Heart right ventricle (tissue), 16 donors: ENCODE measurements around the gene CFAP210. TPM values are rescaled to one million over a fixed set of nuclear protein-coding genes. Genes with fewer than 3 reads are reported as not detected.
"Not testable (repeated sequence)": the region's sequence is repeated elsewhere in the genome, so short reads cannot be mapped to it uniquely, and the experiment has no call there.

ENCODE experiments used
- ATAC-seq, 8 donors: fragments of 200-7000 bp; cut with Tn5 transposase; one replicate each; pipeline ENCODE4 v1.9.1; 2020; ENCODE audit warnings: mild to moderate bottlenecking in 8 of 8, moderate library complexity in 8 of 8, moderate number of reproducible peaks in 1 of 8
- DNase-seq, 2 donors: peaks; one replicate each; pipeline ENCODE4 v3.0.0-alpha.2; 2020
- H3K27ac ChIP-seq, 10 donors: fragments of 200-600 bp; sonication (generic) in 2 of 10; one replicate each; pipeline versions ENCODE4 v1.5.0 to v1.8.0; 2020 to 2022; ENCODE audit warnings: mild to moderate bottlenecking in 3 of 10
- H3K27me3 ChIP-seq, 7 donors: fragments of 200-600 bp; one replicate each; pipeline ENCODE4 v1.8.0; 2021 to 2022; ENCODE audit warnings: mild to moderate bottlenecking in 2 of 7
- H3K36me3 ChIP-seq, 9 donors: fragments of 200-600 bp; sonication (generic) in 1 of 9; one replicate each; pipeline versions ENCODE4 v1.5.0 to v1.8.0; 2020 to 2022; ENCODE audit warnings: mild to moderate bottlenecking in 2 of 9
- H3K4me1 ChIP-seq, 9 donors: fragments of 200-600 bp; sonication (generic) in 1 of 9; one replicate each; pipeline versions ENCODE4 v1.5.0 to v1.8.0; 2020 to 2022; ENCODE audit warnings: mild to moderate bottlenecking in 4 of 9
- H3K4me3 ChIP-seq, 10 donors: fragments of 200-600 bp; sonication (generic) in 2 of 10; one replicate each; pipeline versions ENCODE4 v1.5.0 to v1.8.0; 2020 to 2022; ENCODE audit warnings: mild to moderate bottlenecking in 7 of 10, moderate library complexity in 2 of 10
- H3K9me3 ChIP-seq, 11 donors: fragments of 200-600 bp in 10 of 11; sonication (generic) in 2 of 11; one replicate each; pipeline versions ENCODE4 v1.5.0 to v1.8.0; 2013 to 2022; ENCODE audit warnings: mild to moderate bottlenecking in 2 of 11, control low read depth in 1 of 11, moderate library complexity in 1 of 11
- WGBS, 2 donors: extraction: QIAGEN DNeasy Blood & Tissue Kit; methylation state at CpG; one replicate each; pipeline ENCODE4 v1.1.7; 2013; ENCODE audit warnings: inconsistent platforms in 1 of 2; 5-methylcytosine and 5-hydroxymethylcytosine counted together
- intact Hi-C, 10 donors: fragments of 100-400 bp; cut with DNase I; formaldehyde crosslinking; loops; one replicate each; pipeline versions ENCODE4 v1.11.1 to v1.14.2; 2022
- polyA plus RNA-seq, 2 donors: library from polyadenylated mRNA; stranded (reverse); fragments of 200-250 nt; gene quantifications; one replicate each; pipeline ENCODE4 v1.2.3, GENCODE V29; 2013
- total RNA-seq, 10 donors: library from RNA; stranded (reverse); fragmentation: NEBNext Ultra II Directional in 3 of 10; extraction: Animal tissue kit (Norgen Biotek cat#: 25700) in 3 of 10; gene quantifications; one replicate each; pipeline versions ENCODE4 v1.2.1 to v1.2.4, GENCODE V29; 2021 to 2023
- TF ChIP-seq, protein P1 (sequence below), 9 donors: fragments of 200-600 bp; sonication (generic) in 2 of 9; IDR thresholded peaks; one replicate each; pipeline versions ENCODE4 v1.5.0 to v1.8.0; 2021 to 2022; ENCODE audit warnings: antibody characterized with exemption in 9 of 9, mild to moderate bottlenecking in 5 of 9, moderate library complexity in 1 of 9
- donor health status: Arrhythmogenic right ventricular cardiomyopathy.
- donor health status: ischemic (EF 13 %, LVEDD 7.1; RV severe dilation, severe dysfunction).
- donor health status: healthy with polysubstance abuse.
- donor health status: DM: no; HTN: yes; CAD: no.
- donor health status: DM: no; HTN: no; CAD: no.
- donor health status: ischemic (EF 25% LVEDD 6.9; RV normal size, moderate dysfunction).
- donor health status: ischemic (EF 25% LVEDD 5.7; RV mildly dilated, moderate dysfunction).
- donor health status: healthy.
- donor health status: DM: yes; HTN: yes; CAD: no.
- donor health status: Ischemic cardiomyopathy.
- donor health status: ischemic (EF 35%, LVEDD 5.7; RV mildly dilated, moderate dysfunction).
- donor health status: nonischemic (EF 11% LVEDD 7.7; RV severe dilation, severe dysfunction).
- donor health status: DM: yes; HTN: yes; CAD: no.
- donor health status: PGD.
- donor health status: ischemic (EF 29% LVEDD 5.4; RV normal size, mild dysfunction).
- donor health status: nonischemic (EF 23%, LVEDD 6.1; RV moderate dilation, normal function).

The CFAP210 gene
- total and polyA plus RNA-seq, 12 donors: 0.14 to 0.29 TPM; not detected in 10

DNA sequence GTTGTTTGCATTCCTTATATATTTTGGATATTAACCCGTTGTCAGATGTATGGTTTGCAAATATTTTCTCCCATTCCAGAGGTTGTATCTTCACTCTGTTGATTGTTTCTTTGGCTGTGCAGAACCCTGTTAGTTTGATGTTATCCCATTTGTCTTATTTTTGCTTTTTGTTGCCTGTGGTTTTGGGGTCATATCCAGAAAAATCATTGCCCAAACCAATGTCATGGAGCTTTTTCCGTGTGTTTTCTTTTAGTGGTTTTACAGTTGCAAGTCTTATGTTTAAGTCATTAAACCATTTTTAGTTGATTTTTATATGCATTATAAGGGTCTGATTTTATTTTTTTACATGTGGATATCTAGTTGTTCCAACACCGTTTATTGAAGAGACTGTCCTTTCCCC lies 74.3 kb downstream of the CFAP210 start:
- H3K27ac ChIP-seq: no peak overlapping the region
- H3K4me1 ChIP-seq: no peaks in the 10 kb centered on the region
- TF ChIP-seq, protein P1, sequence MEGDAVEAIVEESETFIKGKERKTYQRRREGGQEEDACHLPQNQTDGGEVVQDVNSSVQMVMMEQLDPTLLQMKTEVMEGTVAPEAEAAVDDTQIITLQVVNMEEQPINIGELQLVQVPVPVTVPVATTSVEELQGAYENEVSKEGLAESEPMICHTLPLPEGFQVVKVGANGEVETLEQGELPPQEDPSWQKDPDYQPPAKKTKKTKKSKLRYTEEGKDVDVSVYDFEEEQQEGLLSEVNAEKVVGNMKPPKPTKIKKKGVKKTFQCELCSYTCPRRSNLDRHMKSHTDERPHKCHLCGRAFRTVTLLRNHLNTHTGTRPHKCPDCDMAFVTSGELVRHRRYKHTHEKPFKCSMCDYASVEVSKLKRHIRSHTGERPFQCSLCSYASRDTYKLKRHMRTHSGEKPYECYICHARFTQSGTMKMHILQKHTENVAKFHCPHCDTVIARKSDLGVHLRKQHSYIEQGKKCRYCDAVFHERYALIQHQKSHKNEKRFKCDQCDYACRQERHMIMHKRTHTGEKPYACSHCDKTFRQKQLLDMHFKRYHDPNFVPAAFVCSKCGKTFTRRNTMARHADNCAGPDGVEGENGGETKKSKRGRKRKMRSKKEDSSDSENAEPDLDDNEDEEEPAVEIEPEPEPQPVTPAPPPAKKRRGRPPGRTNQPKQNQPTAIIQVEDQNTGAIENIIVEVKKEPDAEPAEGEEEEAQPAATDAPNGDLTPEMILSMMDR (IDR thresholded peaks at IDR 0.05): no peak
- peaks cover 0 to 98% (median 21%) of the 10 kb centered on the region in 9 donors for H3K36me3 ChIP-seq
- no peak for ATAC-seq
- intact Hi-C loops: no loop called here
- WGBS, 2 donors: 56 to 58% methylated on average over 3 of the region's 3 CpGs
- H3K27me3 ChIP-seq: no peaks in the 10 kb centered on the region
- H3K4me3 ChIP-seq: no peak overlapping the region
- H3K9me3 ChIP-seq: peaks cover 0 to 22% (median 0%) of the 10 kb centered on the region in 11 donors
- DNase-seq: no peak

DNA sequence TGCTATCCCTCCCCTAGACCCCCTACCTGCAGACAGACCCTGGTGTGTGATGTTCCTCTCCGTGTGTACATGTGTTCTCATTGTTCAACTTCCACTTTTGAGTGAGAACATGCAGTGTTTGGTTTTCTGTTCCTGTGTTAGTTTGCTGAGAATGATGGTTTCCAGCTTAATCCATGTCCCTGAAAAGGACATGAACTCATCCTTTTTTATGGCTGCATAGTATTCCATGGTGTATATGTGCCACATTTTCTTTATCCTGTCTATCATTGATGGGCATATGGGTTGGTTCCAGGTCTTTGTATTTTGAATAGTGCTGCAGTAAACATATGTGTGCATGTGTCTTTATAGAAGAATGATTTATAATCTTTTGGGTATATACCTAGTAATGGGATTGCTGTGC lies 78.2 kb downstream of the CFAP210 start:
- DNase-seq, H3K27me3 ChIP-seq, ATAC-seq, H3K4me3 ChIP-seq, H3K27ac ChIP-seq, H3K4me1 ChIP-seq, intact Hi-C loops: not testable (repeated sequence)
- Histone ChIP-seq H3K9me3 (peaks cover 0 to 22% (median 0%) of the 10 kb centered on the region in 11 donors), H3K36me3 (peaks cover 0 to 100% (median 43%) of the 10 kb centered on the region in 9 donors)
- WGBS, 2 donors: 98 to 100% methylated on average over 1 of the region's 1 CpG

DNA sequence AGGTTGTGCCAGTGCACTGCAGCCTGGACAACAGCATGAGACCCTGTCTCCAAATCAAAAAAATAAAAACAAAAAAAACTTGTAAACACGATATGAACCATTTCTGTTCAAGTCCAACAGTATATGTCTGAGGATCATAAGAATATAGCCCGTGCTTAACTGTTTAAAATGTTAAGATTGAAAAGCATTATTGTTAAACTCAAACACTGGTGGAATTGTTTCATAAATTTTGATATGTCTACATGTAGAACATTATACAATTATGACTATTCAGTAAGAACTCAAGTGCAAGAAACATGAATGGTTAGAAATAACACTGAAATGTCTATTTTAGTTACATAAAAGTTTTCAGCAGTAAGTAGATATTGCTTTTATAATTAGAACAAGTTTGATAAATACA lies 80.3 kb downstream of the CFAP210 start:
- DNase-seq (no peak), ATAC-seq (no peak)
- no peaks in the 10 kb centered on the region for H3K27me3 ChIP-seq
- WGBS, 2 donors: 86 to 92% methylated on average over 2 of the region's 2 CpGs
- H3K4me1 ChIP-seq: no peaks in the 10 kb centered on the region
- TF ChIP-seq, protein P1 (IDR thresholded peaks at IDR 0.05): no peak
- intact Hi-C loops: no loop called here
- no peak overlapping the region for H3K27ac ChIP-seq
- peaks cover 0 to 21% (median 0%) of the 10 kb centered on the region in 11 donors for H3K9me3 ChIP-seq
- H3K4me3 ChIP-seq: no peak overlapping the region
- peaks cover 0 to 100% (median 63%) of the 10 kb centered on the region in 9 donors for H3K36me3 ChIP-seq

DNA sequence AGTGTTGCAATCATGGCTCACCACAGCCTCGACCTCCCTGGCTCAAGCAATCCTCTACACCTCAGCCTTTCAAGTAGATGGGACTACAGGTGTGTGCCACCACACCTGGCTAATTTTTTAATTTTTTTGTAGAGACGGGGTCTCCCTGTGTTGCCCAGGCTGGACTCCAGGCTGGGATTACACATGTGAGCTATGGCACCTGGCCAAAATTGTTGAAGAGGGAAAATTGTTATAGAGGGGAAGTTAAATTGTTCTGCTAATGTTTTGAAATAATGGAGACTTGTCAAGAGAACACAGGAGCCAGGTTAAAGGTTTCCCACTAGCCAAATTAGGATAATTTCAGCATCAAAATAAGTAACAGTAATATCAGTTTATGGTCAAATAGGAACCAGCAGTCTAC lies 84.9 kb downstream of the CFAP210 start:
- intact Hi-C loops: no loop called here
- Histone ChIP-seq H3K4me3 (no peak overlapping the region), H3K27ac (no peak overlapping the region), H3K4me1 (no peaks in the 10 kb centered on the region), H3K9me3 (peaks cover 0 to 5% (median 0%) of the 10 kb centered on the region in 11 donors), H3K36me3 (peaks cover 0 to 100% (median 55%) of the 10 kb centered on the region in 9 donors), H3K27me3 (no peaks in the 10 kb centered on the region)
- no peak for ATAC-seq
- DNase-seq: no peak
- 85 to 89% methylated on average over 2 of the region's 2 CpGs for WGBS, 2 donors
- TF ChIP-seq, protein P1 (IDR thresholded peaks at IDR 0.05): no peak

DNA sequence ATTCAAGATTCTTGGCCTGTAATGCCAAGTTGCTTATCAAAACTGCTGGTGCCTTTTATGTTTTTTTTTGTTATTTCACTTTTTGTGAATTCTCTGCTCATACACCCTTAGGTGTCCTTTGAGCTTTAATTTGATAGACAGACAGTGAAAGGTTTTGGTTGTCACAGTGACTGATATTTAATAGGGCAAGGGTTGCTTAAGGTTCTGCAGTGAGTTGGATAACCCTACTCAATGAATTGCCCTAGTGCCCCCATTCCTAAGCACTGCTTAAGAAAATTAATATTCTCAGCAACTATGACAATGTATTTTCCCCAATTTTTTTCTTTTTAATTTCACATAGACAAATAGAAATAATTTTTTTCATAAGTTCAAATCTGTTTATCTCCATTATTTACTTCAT lies 94.6 kb downstream of the CFAP210 start:
- intact Hi-C loops: no loop called here
- Histone ChIP-seq H3K4me3 (no peak overlapping the region), H3K4me1 (peaks cover 0 to 21% (median 7%) of the 10 kb centered on the region in 9 donors), H3K27ac (no peak overlapping the region), H3K36me3 (peaks cover 0 to 21% (median 2%) of the 10 kb centered on the region in 9 donors), H3K9me3 (no peaks in the 10 kb centered on the region), H3K27me3 (no peaks in the 10 kb centered on the region)
- TF ChIP-seq, protein P1 (IDR thresholded peaks at IDR 0.05): no peak
- DNase-seq: no peak
- no peak for ATAC-seq
